Activated CD8-positive, alpha-beta memory T cell treated with anti-CD3 and anti-CD28 coated beads, Interleukin-2, amount 10 ng/mL, durations not matched to agents 7 days and 5 days (primary cell): ENCODE measurements around the gene KLHL7. TPM values are rescaled to one million over a fixed set of nuclear protein-coding genes. Genes with fewer than 3 reads are reported as not detected.

Source experiments
- ATAC-seq: fragments of 150-1000 bp; cut with Tn5 transposase; one replicate; pipeline ENCODE4 v1.10.0; 2021; ENCODE audit warnings: moderate library complexity
- CTCF ChIA-PET: fragments of 350-600 bp; sonication (Branson Sonifier 250); formaldehyde crosslinking; loops from one replicate; lab custom pipeline; 2021; ENCODE audit warnings: antibody characterized with exemption; lab: Charles Lee
- DNase-seq: peaks from one replicate; pipeline ENCODE4 v3.0.0-alpha.2; 2020
- H3K27ac Mint-ChIP-seq: one replicate; pipeline ENCODE4 v1.8.0; 2021; ENCODE audit warnings: mild to moderate bottlenecking, mixed read lengths
- H3K27me3 Mint-ChIP-seq: one replicate; pipeline ENCODE4 v1.8.0; 2021; ENCODE audit warnings: mixed read lengths
- H3K36me3 Mint-ChIP-seq: one replicate; pipeline ENCODE4 v1.8.0; 2021; ENCODE audit warnings: mild to moderate bottlenecking, mixed read lengths
- H3K4me1 Mint-ChIP-seq: one replicate; pipeline ENCODE4 v1.8.0; 2021; ENCODE audit warnings: mixed read lengths
- H3K4me3 Mint-ChIP-seq: one replicate; pipeline ENCODE4 v1.8.0; 2021; ENCODE audit warnings: mild to moderate bottlenecking, moderate library complexity, mixed read lengths
- H3K9me3 Mint-ChIP-seq: one replicate; pipeline ENCODE4 v1.8.0; 2022; ENCODE audit warnings: low read depth, mixed read lengths
- total RNA-seq, 2 experiments: library from RNA; stranded (reverse); gene quantifications; one replicate each; pipeline ENCODE4 v1.2.3, GENCODE V29; 2021

KLHL7 gene
- total RNA-seq, 2 experiments from 2014 or later, result 17.4 to 18.3 TPM

- Mint-ChIP-seq H3K36me3 (no peaks in the 10 kb centered on the region), H3K27ac (no peak overlapping the region), H3K4me1 (no peaks in the 10 kb centered on the region), H3K4me3 (no peak overlapping the region), H3K27me3 (peaks cover under 1% of the 10 kb centered on the region), H3K9me3 (no peaks in the 10 kb centered on the region)
- ATAC-seq (no peak), DNase-seq (no peak)
- CTCF ChIA-PET, result interaction anchor here (1.5 kb wide), 1 partner anchor 12 kb away, joined by 3 read pairs; no protein-coding TSS in a partner anchor
Measured at GRCh38 chr7:23096518-23097290, 8.9 kb upstream of the KLHL7 start.

GRCh38 chr7:23098029-23098428, 7.6 kb upstream of the KLHL7 start:
- no peak overlapping the region for H3K27ac Mint-ChIP-seq
- ATAC-seq (no peak), DNase-seq (no peak)
- H3K4me1 Mint-ChIP-seq, result no peaks in the 10 kb centered on the region
- H3K9me3 Mint-ChIP-seq, result no peaks in the 10 kb centered on the region
- peaks cover 3% of the 10 kb centered on the region for H3K36me3 Mint-ChIP-seq
- H3K27me3 Mint-ChIP-seq, result no peaks in the 10 kb centered on the region
- no peak overlapping the region for H3K4me3 Mint-ChIP-seq
- CTCF ChIA-PET, result interaction anchor here (0.9 to 2.5 kb wide), 3 partner anchors 12 to 173 kb away, joined by 3 to 21 read pairs (median 3); no protein-coding TSS in a partner anchor

- Mint-ChIP-seq H3K9me3 (no peaks in the 10 kb centered on the region), H3K27me3 (no peaks in the 10 kb centered on the region), H3K4me3 (no peak overlapping the region), H3K4me1 (no peaks in the 10 kb centered on the region), H3K36me3 (peaks cover 3% of the 10 kb centered on the region), H3K27ac (no peak overlapping the region)
- CTCF ChIA-PET, result interaction anchor here (0.7 to 2.5 kb wide), 3 partner anchors 13 to 172 kb away, joined by 3 to 21 read pairs (median 3); no protein-coding TSS in a partner anchor
- no peak for ATAC-seq
- DNase-seq, result no peak
Measured at GRCh38 chr7:23098460-23098859, 7.1 kb upstream of the KLHL7 start.

GRCh38 chr7:23100697-23101096, 4.9 kb upstream of the KLHL7 start:
- Mint-ChIP-seq H3K9me3 (no peaks in the 10 kb centered on the region), H3K4me1 (peaks cover 5% of the 10 kb centered on the region), H3K36me3 (peaks cover 3% of the 10 kb centered on the region), H3K27ac (no peak overlapping the region), H3K4me3 (no peak overlapping the region), H3K27me3 (no peaks in the 10 kb centered on the region)
- ATAC-seq (no peak), DNase-seq (no peak)
- CTCF ChIA-PET, result interaction anchor here (2.5 kb wide), 1 partner anchor 15 kb away, joined by 21 read pairs; no protein-coding TSS in a partner anchor

GRCh38 chr7:23105086-23105643, 420 bp upstream of the KLHL7 start:
- Mint-ChIP-seq H3K4me1 (peaks cover 32% of the 10 kb centered on the region), H3K36me3 (peaks cover 3% of the 10 kb centered on the region), H3K27ac (peak overlapping the region; percentile 95), H3K4me3 (peak overlapping the region; percentile 96), H3K9me3 (no peaks in the 10 kb centered on the region), H3K27me3 (no peaks in the 10 kb centered on the region)
- ATAC-seq (peak; percentile 1), DNase-seq (no peak)
- CTCF ChIA-PET, result interaction anchor here (0.6 to 2.8 kb wide), 6 partner anchors 9 to 1915 kb away, joined by 3 to 22 read pairs (median 4); no protein-coding TSS in a partner anchor

GRCh38 chr7:23106057-23106822, 655 bp downstream of the KLHL7 start:
- peak overlapping the region; percentile 95 for H3K27ac Mint-ChIP-seq
- peaks cover 3% of the 10 kb centered on the region for H3K36me3 Mint-ChIP-seq
- H3K4me3 Mint-ChIP-seq, result peak overlapping the region; percentile 96
- ATAC-seq (peak; percentile 57), DNase-seq (peak; percentile 66)
- H3K27me3 Mint-ChIP-seq, result no peaks in the 10 kb centered on the region
- CTCF ChIA-PET, result interaction anchor here (0.6 to 2.8 kb wide), 13 partner anchors 8 to 1914 kb away, joined by 3 to 22 read pairs (median 4); partner anchors contain the start of genes IL6 and NUP42
- H3K9me3 Mint-ChIP-seq, result no peaks in the 10 kb centered on the region
- peaks cover 32% of the 10 kb centered on the region for H3K4me1 Mint-ChIP-seq

GRCh38 chr7:23106823-23107663, 1.5 kb downstream of the KLHL7 start:
- peaks cover 32% of the 10 kb centered on the region for H3K4me1 Mint-ChIP-seq
- H3K27ac Mint-ChIP-seq, result peak overlapping the region; percentile 95
- DNase-seq (no peak), ATAC-seq (no peak)
- H3K4me3 Mint-ChIP-seq, result peak overlapping the region; percentile 96
- CTCF ChIA-PET, result interaction anchor here (0.7 to 2.8 kb wide), 10 partner anchors 14 to 1726 kb away, joined by 3 to 22 read pairs (median 4); partner anchors contain the start of genes IL6 and NUP42
- no peaks in the 10 kb centered on the region for H3K36me3 Mint-ChIP-seq
- no peaks in the 10 kb centered on the region for H3K9me3 Mint-ChIP-seq
- H3K27me3 Mint-ChIP-seq, result no peaks in the 10 kb centered on the region

- Mint-ChIP-seq H3K4me1 (peaks cover 32% of the 10 kb centered on the region), H3K27ac (no peak overlapping the region), H3K27me3 (no peaks in the 10 kb centered on the region), H3K9me3 (no peaks in the 10 kb centered on the region), H3K4me3 (no peak overlapping the region), H3K36me3 (no peaks in the 10 kb centered on the region)
- DNase-seq, result no peak
- CTCF ChIA-PET, result interaction anchor here (2.8 kb wide), 1 partner anchor 22 kb away, joined by 22 read pairs; no protein-coding TSS in a partner anchor
- ATAC-seq, result no peak
Measured at GRCh38 chr7:23107781-23108180, 2.2 kb downstream of the KLHL7 start.

- CTCF ChIA-PET, result interaction anchor here (1.0 kb wide), 1 partner anchor 15 kb away, joined by 3 read pairs; no protein-coding TSS in a partner anchor
- Mint-ChIP-seq H3K9me3 (no peaks in the 10 kb centered on the region), H3K36me3 (no peaks in the 10 kb centered on the region), H3K4me1 (peaks cover 32% of the 10 kb centered on the region), H3K4me3 (no peak overlapping the region), H3K27ac (no peak overlapping the region), H3K27me3 (no peaks in the 10 kb centered on the region)
- ATAC-seq (no peak), DNase-seq (no peak)
Measured at GRCh38 chr7:23108995-23109394, 3.4 kb downstream of the KLHL7 start.

GRCh38 chr7:23109470-23109869, 3.9 kb downstream of the KLHL7 start:
- ATAC-seq (no peak), DNase-seq (no peak)
- Mint-ChIP-seq H3K4me1 (peaks cover 31% of the 10 kb centered on the region), H3K9me3 (no peaks in the 10 kb centered on the region), H3K36me3 (no peaks in the 10 kb centered on the region), H3K27ac (no peak overlapping the region), H3K4me3 (no peak overlapping the region), H3K27me3 (no peaks in the 10 kb centered on the region)
- CTCF ChIA-PET, result no interaction called here

- peaks cover 3% of the 10 kb centered on the region for H3K4me1 Mint-ChIP-seq
- CTCF ChIA-PET, result interaction anchor here (0.9 to 1.2 kb wide), 3 partner anchors 9 to 29 kb away, joined by 3 to 5 read pairs (median 4); partner anchors contain the start of gene KLHL7
- no peak overlapping the region for H3K4me3 Mint-ChIP-seq
- H3K27ac Mint-ChIP-seq, result no peak overlapping the region
- no peaks in the 10 kb centered on the region for H3K9me3 Mint-ChIP-seq
- no peaks in the 10 kb centered on the region for H3K36me3 Mint-ChIP-seq
- no peaks in the 10 kb centered on the region for H3K27me3 Mint-ChIP-seq
- ATAC-seq, result no peak
- no peak for DNase-seq
Measured at GRCh38 chr7:23114896-23115295, 9.3 kb downstream of the KLHL7 start.

- ATAC-seq, result no peak
- H3K4me1 Mint-ChIP-seq, result no peaks in the 10 kb centered on the region
- CTCF ChIA-PET, result no interaction called here
Measured at GRCh38 chr7:23115991-23116390, 10.4 kb downstream of the KLHL7 start.

More at GRCh38 chr7:23115991-23116390, 10.4 kb downstream of the KLHL7 start:
- Mint-ChIP-seq H3K4me3 (no peak overlapping the region), H3K9me3 (no peaks in the 10 kb centered on the region), H3K27ac (no peak overlapping the region), H3K27me3 (no peaks in the 10 kb centered on the region), H3K36me3 (no peaks in the 10 kb centered on the region)
- no peak for DNase-seq
